AG10803 (cell line): ENCODE measurements around the gene GIMAP8.

Experiments used
- DNase-seq: peaks from one replicate; pipeline ENCODE4 v3.0.0; 2010; ENCODE audit warnings: low read depth
- H3K4me3 ChIP-seq: 2 replicates; pipeline ENCODE4 v1.5.1; 2011; ENCODE audit warnings: mild to moderate bottlenecking, low read length, control low read depth
- TF ChIP-seq, protein P1 (sequence below): conservative IDR thresholded peaks from 2 replicates; pipeline ENCODE4 v1.5.1; 2011; ENCODE audit warnings: mild to moderate bottlenecking, low read length, control low read depth, inconsistent platforms

GIMAP8 gene

DNA sequence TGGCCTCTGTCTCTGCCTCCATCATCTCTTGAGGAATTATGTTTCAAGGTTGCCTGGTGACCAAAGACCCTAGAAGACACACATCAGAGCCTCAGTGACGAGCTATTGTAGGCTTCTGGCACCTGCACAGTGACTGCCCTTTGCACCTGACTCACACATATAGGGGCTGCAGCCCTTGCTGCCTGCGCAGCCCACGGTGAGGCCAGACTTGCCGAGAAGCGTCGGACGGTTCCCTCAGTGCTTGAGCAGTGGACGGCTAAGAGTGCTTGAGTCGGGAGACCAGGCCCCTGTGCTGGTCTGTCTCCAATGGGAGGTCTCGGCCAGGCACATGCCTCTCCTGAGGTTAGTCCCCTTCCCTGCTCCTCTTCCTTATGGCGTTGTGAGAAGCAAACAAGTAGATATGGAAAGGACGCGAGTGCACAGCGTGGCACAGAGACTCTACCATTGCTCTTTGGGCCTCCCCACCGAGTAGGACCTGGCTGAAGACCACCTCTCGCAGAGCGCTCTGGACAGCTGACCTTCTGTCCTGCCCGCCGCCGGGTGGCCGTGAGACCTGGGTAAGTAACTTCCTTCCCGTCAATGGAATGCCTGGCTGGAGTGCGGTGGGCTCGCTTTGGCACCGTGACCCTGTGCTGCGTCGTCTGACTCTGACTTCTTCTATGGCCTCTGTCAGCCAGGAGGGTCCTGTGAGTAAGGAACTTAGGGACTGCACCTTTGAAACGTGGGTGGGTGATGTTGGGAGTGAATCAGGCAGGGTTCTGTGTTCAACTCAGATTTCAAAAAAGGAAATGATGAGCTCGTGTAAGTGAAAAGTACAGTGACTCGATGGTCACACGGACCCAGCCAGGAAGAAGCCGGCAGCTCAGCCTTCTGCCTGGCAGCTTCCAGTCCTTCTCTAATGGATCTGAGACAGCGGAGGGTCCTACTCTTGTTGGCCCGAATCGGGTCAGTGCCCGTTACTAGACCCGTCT lies 37.6 kb upstream of the GIMAP8 start:
- DNase-seq: no peak
- TF ChIP-seq, protein P1, sequence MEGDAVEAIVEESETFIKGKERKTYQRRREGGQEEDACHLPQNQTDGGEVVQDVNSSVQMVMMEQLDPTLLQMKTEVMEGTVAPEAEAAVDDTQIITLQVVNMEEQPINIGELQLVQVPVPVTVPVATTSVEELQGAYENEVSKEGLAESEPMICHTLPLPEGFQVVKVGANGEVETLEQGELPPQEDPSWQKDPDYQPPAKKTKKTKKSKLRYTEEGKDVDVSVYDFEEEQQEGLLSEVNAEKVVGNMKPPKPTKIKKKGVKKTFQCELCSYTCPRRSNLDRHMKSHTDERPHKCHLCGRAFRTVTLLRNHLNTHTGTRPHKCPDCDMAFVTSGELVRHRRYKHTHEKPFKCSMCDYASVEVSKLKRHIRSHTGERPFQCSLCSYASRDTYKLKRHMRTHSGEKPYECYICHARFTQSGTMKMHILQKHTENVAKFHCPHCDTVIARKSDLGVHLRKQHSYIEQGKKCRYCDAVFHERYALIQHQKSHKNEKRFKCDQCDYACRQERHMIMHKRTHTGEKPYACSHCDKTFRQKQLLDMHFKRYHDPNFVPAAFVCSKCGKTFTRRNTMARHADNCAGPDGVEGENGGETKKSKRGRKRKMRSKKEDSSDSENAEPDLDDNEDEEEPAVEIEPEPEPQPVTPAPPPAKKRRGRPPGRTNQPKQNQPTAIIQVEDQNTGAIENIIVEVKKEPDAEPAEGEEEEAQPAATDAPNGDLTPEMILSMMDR: no peak
- no peak overlapping the region for H3K4me3 ChIP-seq

DNA sequence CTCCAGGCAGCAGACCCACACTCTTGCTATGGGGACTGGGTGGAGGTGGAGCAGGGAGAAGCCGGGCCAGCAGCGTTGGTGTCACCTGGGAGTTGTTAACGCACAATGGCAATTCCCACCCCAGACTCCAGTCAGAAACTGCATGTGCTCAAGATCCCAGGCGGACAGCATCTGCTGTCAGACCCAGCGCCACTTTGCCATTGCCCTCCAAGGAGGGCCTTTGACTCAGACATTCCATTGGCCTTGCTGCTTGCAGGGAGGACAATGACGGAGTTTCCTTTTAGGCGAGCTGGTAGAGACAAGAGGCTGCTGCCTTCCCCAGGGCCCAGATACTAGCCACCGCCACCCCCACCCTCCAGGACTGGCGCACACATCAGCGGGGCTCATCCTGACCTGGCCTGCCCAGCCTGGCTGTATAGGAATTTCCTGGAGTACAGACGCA lies 36.8 kb upstream of the GIMAP8 start:
- no peak overlapping the region for H3K4me3 ChIP-seq
- TF ChIP-seq, protein P1: no peak
- DNase-seq: no peak

DNA sequence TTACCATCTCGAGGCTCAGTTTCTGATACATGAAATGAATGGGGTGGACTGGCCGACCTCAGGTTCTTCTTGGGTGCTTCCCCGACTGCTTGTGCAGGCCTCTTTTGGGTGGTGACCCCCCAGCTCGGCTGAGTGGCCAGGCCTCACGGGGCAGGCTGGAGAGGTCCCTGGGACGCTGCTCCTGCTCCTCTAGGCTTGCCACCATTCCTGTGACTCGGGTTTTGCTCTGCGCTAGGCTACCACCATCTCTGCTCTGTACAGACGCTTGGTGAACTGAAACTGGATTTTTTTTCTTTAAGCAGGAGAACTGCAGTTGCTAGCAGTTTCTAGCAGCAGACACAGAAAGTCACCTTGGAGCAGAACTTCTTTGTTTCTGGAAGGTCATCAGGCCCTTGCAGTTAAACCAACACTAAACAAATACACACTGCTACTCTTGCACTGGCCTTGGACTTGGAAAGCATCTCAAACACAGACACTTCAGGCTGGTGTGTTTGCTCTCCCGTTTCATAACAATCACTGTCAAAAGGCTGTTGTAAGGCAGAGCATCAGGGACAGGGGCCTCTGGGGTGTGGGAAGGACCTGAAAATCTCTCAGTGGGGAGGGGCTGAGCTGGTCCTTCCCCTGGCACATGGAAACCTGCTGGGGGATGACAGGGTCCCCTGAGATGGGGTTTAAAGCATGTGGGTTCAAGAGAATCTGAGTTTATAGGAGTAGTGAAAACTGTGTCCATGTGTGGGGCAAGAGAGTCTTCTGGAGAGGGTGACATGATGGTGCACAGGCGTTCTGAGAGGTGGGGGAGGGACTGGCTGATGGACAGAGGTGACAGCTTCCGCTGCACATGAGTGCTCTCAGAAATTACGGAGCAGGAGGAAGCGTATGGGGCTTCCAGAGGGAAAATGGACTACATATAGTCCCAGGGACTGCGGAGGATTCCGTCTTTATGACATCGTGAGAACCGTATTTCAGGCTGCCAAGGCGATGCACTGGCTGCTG lies 35.0 kb upstream of the GIMAP8 start:
- no peak overlapping the region for H3K4me3 ChIP-seq
- no peak for DNase-seq
- TF ChIP-seq, protein P1: no peak

GRCh38 chr7:150417239-150417638 lies 33.2 kb upstream of the GIMAP8 start:
- no peak for DNase-seq
- TF ChIP-seq, protein P1: no peak

DNA sequence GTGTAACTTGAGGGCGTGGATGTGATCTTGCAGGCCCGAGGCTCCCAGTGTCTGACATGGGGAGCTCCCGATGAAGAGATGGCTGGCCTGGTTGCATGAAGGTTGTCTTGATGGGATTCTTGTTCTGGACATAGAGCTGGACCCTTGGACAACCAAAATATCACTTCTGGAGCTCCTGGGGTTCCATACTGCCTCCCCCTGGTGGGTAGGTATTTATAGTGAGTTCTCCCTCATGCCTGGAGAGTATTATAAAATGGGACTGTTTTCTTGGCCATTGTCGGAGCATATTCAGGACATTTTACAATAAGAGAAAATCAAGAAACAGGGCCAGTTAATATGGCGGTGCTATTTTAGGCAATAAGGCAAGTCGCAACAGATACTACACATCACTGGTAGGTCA lies 32.6 kb upstream of the GIMAP8 start:
- no peak for DNase-seq
- TF ChIP-seq, protein P1: no peak
- no peak overlapping the region for H3K4me3 ChIP-seq

More at GRCh38 chr7:150417239-150417638, 33.2 kb upstream of the GIMAP8 start:
- H3K4me3 ChIP-seq: no peak overlapping the region

- DNase-seq: no peak
These were observed 30.2 kb upstream of the GIMAP8 start for GRCh38 chr7:150420242-150420641.

More at GRCh38 chr7:150420242-150420641, 30.2 kb upstream of the GIMAP8 start:
- TF ChIP-seq, protein P1: no peak
- H3K4me3 ChIP-seq: no peak overlapping the region
